ENCODE results near the gene KDM2A. TPM values are rescaled to one million over a fixed set of nuclear protein-coding genes. Genes with fewer than 3 reads are reported as not detected.

The KDM2A gene
- total RNA-seq, 2 donors from 2014 or later: 50.3 to 97.6 TPM

- Histone ChIP-seq H3K4me3 (no peak overlapping the region), H3K9me3 (no peaks in the 10 kb centered on the region), H3K27me3 (replicated peaks; ENCODE audit: insufficient read depth) (no peaks in the 10 kb centered on the region), H3K36me3 (no peaks in the 10 kb centered on the region), H3K27ac (no peak overlapping the region), H3K4me1 (replicated peaks) (peaks cover 13% of the 10 kb centered on the region)
- no peak for DNase-seq (ENCODE audit: low spot score)
- no peak for TF ChIP-seq POLR2A (IDR thresholded peaks at IDR 0.05)
- TF ChIP-seq POLR2AphosphoS5 (IDR thresholded peaks at IDR 0.05): no peak
- TF ChIP-seq CTCF (IDR thresholded peaks at IDR 0.05): no peak
- intact Hi-C loops (cut with DNase I): loop anchor here (5.0 kb wide), 1 partner anchor 118 kb away; no protein-coding TSS in a partner anchor
- 97% methylated on average over 5 of the region's 5 CpGs for WGBS
Observed at GRCh38 chr11:67264260-67264659, 145.2 kb downstream of the KDM2A start.

DNA sequence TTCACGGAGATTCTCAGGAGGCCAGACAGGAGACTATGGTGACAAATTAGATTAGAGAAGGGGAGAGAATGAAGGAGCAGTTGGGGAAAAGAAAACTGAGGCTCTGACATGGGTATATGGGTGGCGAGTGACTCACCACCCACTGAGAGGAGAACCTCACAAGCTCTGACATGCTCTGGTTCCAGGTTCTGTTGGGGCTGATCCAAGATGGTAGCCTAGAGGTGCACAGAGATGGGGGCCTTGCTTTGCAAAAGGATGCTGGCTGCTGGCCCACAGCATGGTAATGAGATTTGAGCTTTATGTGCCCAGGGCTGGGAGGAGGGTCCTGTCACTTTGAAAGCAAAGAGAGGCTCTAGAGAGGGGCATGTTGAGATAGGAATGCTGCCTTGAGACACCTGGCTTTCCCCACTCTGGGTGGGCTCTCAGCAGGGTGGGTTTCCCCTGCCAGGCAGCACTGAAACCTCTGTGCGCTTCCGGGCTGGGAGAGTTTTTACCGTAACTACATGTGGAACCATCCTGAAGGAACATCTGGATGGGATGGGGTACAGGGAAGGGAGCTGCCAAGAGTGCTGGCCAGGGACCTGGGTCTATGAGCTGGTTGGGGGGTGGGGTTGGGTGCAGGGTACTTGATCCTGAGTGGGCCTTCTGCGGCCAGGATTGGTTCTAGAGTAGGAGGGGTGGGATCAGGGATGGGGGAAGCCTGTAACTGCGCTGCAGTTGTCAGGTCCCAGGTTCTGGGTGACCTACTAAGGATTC, 146.0 kb downstream of the KDM2A start:
- Histone ChIP-seq H3K9me3 (no peaks in the 10 kb centered on the region), H3K4me1 (replicated peaks) (peaks cover 19% of the 10 kb centered on the region), H3K27me3 (replicated peaks; ENCODE audit: insufficient read depth) (no peaks in the 10 kb centered on the region), H3K27ac (peak overlapping the region; percentile 67 to 76), H3K4me3 (no peak overlapping the region), H3K36me3 (no peaks in the 10 kb centered on the region)
- intact Hi-C loops (cut with DNase I): loop anchor here (5.0 kb wide), 2 partner anchors 37 to 117 kb away; partner anchors contain the start of gene SSH3
- TF ChIP-seq CTCF (IDR thresholded peaks at IDR 0.05) (no peak), POLR2AphosphoS5 (IDR thresholded peaks at IDR 0.05) (no peak), POLR2A (IDR thresholded peaks at IDR 0.05) (no peak)
- 94% methylated on average over 7 of the region's 7 CpGs for WGBS
- no peak for DNase-seq (ENCODE audit: low spot score)

DNA sequence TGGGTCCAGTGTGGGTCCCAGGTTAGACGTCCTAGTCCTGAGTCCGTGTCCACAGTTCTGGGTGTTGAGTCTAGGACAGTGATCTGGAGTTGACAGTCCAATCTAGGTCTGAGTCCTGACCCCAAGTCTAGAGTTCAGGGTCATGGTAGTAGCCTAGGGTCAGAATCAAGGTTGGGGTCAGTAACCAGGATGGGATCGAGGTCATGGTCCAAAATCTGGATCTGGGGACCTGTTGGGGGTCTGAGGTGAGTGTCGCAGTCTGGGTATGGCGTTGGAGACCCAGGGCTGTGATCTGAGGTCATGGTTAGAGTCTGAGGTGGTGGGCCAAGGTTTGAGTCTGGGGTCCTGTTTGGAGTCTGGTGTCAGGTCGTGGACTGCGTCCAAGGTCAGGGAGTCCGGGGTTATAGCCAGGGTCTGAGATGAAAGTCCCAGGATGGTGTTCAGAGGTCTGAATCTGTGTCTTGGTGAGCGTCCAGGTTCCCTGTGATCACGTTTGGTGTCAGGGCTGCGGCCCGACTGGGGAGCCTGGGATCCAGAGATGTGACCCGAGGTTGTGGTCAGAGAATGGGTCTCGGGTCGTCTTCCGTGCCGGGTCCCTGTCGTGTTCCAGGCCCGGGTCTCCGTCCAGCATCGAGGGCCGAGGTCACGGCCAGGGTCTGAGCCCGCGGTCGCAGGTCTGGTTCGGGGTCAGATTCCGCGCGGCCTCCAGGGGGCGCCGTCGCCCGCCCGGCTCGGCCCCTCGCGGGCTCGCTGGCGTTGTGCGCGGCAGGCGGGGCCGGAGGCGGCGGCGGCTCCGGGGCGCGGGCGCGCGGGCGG, 146.8 kb downstream of the KDM2A start:
- H3K4me3 ChIP-seq: no peak overlapping the region
- H3K36me3 ChIP-seq: no peaks in the 10 kb centered on the region
- peak; percentile 70 for DNase-seq (ENCODE audit: low spot score)
- no peaks in the 10 kb centered on the region for H3K27me3 ChIP-seq (replicated peaks; ENCODE audit: insufficient read depth)
- peak overlapping the region; percentile 67 to 76 for H3K27ac ChIP-seq
- 17% methylated on average over 36 of the region's 54 CpGs for WGBS
- intact Hi-C loops (cut with DNase I): loop anchor here (1.0 to 5.0 kb wide), 2 partner anchors 36 to 51 kb away; partner anchors contain the start of gene SSH3
- TF ChIP-seq POLR2A (IDR thresholded peaks at IDR 0.05): no peak
- peak; percentile 23 for TF ChIP-seq POLR2AphosphoS5 (IDR thresholded peaks at IDR 0.05)
- peak; percentile 76 to 97 (median 86) for TF ChIP-seq CTCF (IDR thresholded peaks at IDR 0.05)
- no peaks in the 10 kb centered on the region for H3K9me3 ChIP-seq
- peaks cover 27% of the 10 kb centered on the region for H3K4me1 ChIP-seq (replicated peaks)

GRCh38 chr11:67266449-67267187, 147.6 kb downstream of the KDM2A start, which contains the start of gene GRK2:
Gene GRK2, plus strand, starts transcription at chr11:67266473. Its CDS starts 227 bp downstream, at chr11:67266700.
- under 1% methylated on average over 34 of the region's 103 CpGs for WGBS
- DNase-seq (ENCODE audit: low spot score): no peak
- Histone ChIP-seq H3K4me1 (replicated peaks) (peaks cover 32% of the 10 kb centered on the region), H3K36me3 (no peaks in the 10 kb centered on the region), H3K27ac (peak within 1 kb of the TSS; percentile 91 to 95), H3K9me3 (no peaks in the 10 kb centered on the region), H3K27me3 (replicated peaks; ENCODE audit: insufficient read depth) (no peaks in the 10 kb centered on the region), H3K4me3 (peak within 1 kb of the TSS; percentile 91 to 93)
- TF ChIP-seq POLR2A (IDR thresholded peaks at IDR 0.05) (no peak), POLR2AphosphoS5 (IDR thresholded peaks at IDR 0.05) (no peak), CTCF (IDR thresholded peaks at IDR 0.05) (no peak)
- intact Hi-C loops (cut with DNase I): loop anchor here (1.0 to 5.0 kb wide), 2 partner anchors 36 to 51 kb away; partner anchors contain the start of gene SSH3

All from prostate gland (tissue), 2 donors.